HL-60 (cell line): ENCODE data around the gene CPAMD8.

ENCODE experiments used
- GABPA ChIP-seq: IDR thresholded peaks from 2 replicates; pipeline ENCODE4 v1.6.1; 2012; ENCODE audit warnings: low read depth
- POLR2AphosphoS5 ChIP-seq: IDR thresholded peaks from 2 replicates; pipeline ENCODE4 v1.6.1; 2012; ENCODE audit warnings: low read depth
- TF ChIP-seq, protein P1 (sequence below): IDR thresholded peaks from one replicate; pipeline ENCODE4 v1.5.1; 2011; ENCODE audit warnings: low read length, control low read depth, inconsistent platforms; ENCODE audit not compliant: insufficient read depth

DNA sequence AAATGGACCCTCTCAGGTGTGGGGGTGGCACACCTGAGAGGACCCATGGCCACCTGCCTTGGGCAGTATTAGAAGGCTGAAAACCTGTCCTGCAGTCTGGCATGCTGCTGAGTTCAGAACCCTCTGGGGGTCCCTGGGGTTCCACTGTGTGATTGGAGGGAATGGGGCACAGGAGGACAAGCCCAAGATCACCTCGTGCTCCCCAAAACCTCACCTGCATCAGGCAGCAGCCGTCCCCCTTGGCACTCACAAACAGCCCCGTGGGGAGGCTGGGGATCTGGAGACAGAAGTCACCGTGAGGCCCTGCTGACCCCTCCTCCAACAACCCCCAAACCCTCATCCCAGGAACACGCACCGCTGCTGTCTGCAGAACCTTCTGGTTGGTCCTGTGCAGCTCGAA is 123.3 kb downstream of the CPAMD8 start:
- TF ChIP-seq, protein P1, sequence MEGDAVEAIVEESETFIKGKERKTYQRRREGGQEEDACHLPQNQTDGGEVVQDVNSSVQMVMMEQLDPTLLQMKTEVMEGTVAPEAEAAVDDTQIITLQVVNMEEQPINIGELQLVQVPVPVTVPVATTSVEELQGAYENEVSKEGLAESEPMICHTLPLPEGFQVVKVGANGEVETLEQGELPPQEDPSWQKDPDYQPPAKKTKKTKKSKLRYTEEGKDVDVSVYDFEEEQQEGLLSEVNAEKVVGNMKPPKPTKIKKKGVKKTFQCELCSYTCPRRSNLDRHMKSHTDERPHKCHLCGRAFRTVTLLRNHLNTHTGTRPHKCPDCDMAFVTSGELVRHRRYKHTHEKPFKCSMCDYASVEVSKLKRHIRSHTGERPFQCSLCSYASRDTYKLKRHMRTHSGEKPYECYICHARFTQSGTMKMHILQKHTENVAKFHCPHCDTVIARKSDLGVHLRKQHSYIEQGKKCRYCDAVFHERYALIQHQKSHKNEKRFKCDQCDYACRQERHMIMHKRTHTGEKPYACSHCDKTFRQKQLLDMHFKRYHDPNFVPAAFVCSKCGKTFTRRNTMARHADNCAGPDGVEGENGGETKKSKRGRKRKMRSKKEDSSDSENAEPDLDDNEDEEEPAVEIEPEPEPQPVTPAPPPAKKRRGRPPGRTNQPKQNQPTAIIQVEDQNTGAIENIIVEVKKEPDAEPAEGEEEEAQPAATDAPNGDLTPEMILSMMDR = no peak
- TF ChIP-seq POLR2AphosphoS5 (no peak), GABPA (no peak)
